Activated CD8-positive, alpha-beta memory T cell treated with anti-CD3 and anti-CD28 coated beads, Interleukin-2, amount 50 U/mL, for 24 hours (primary cell): ENCODE data around the gene C19orf18.

Experiments used
- DNase-seq: peaks from one replicate; pipeline ENCODE4 v3.0.0-alpha.2; 2020; ENCODE audit errors: extremely low read depth

C19orf18 gene

DNA sequence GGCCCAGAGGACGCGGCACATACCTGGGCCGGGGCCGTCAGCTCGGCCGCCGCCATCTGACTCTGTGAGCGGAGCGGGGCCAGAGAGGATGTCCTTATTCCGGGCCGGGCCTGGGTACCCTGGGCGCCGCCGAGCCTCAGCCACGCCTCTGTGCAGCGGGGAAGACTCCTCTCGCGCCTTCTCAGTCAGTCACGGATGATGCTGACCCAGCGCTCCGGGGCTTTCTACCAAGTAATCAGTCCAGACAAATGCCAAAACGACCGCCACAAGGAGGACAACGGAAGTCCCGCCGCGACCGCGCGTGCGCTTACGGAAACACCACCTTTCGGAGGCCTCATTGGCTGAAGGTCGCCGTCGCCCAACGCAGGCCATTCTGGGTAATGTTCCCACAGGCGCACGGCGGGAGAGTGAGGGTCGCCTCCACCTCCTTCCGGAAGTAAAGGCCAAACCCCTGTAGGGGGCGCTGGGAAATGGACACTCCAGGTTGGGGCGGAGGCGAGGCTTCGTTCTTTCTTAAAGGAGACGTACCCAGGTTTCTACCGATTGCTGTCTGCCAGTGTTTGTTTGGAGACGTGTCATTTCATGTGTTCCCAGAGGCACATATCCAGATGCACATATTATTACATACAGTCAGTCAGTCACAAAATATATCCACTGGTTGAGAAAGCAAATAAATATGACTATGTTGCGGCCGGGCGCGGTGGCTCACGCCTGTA is 26.8 kb downstream of the C19orf18 start, which contains the start of gene ZNF256:
ZNF256 (minus strand) TSS at position 288 of the 716 bp plus-strand sequence; CDS start at position 56, 232 bp downstream.
- DNase-seq = peak; percentile 81

DNA sequence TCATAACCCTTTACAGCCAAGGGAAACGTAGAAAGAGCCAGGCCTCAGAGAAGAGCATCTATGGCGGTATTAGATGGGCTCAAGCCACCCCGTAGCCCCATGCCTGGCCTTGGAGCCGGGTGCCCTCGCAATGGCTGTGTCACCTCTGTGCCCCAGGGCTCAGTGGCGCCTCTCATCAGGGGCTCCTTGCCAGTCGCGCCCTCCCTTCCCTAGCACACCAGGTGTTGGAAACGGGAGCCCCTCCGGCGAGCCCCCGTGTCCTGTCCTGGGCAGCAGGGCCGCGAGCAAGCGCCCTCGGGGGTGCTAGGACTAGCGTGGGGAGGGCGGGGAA is 27.3 kb downstream of the C19orf18 start:
- no peak for DNase-seq

DNA sequence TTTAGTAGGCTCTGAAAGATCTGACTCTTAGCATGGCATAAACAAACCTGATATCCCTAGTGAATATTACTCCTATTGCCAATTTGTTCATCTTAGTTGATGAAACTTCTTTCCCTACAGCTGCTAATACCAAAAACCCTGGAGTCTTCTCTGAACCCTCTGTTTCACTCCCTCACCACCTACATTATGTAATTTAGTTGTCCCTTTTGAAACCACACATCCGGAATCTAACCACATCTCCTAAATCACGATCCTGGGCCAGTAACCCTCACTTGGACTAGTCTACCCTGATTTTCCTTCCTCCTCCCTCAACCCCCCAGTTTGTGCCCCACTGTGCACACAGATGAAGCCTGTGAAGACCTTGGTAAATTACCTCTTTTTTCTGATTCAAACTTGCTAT is 28.0 kb downstream of the C19orf18 start:
- DNase-seq = no peak

DNA sequence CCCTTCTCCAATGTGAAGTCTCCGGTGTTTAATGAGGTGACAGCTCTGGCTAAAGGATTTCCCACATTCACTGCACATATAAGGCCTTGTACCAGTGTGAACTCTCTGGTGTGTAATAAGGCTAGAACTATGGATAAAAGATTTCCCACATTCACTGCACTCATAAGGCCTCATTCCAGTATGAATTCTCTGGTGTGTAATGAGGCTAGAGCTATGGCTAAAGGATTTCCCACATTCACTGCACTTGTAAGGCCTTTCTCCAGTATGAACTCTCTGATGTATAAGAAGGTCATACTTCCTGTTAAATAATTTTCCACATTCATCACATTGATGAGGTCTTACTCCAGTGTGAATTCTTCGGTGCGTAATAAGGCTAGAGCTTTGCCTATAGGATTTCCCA is 32.7 kb downstream of the C19orf18 start:
- DNase-seq = no peak

DNA sequence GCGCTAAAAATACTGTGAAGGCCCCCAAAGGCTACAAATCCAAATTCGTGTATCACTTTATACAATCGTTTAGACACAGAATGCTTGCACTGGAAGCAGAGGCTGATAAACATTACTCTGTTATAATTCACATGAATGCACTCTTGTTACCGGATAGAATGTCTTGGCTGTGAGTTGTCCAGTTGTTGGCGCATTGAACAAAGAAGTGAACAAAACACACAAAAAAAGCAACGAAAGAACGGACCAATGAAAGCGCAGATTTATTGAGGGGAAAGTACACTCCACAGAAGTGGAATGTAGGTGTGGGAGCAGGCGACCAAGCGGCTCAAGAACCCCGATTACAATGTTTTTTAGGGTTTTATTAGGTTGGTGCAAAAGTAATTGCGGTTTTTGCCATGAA is 38.6 kb downstream of the C19orf18 start:
- no peak for DNase-seq

DNA sequence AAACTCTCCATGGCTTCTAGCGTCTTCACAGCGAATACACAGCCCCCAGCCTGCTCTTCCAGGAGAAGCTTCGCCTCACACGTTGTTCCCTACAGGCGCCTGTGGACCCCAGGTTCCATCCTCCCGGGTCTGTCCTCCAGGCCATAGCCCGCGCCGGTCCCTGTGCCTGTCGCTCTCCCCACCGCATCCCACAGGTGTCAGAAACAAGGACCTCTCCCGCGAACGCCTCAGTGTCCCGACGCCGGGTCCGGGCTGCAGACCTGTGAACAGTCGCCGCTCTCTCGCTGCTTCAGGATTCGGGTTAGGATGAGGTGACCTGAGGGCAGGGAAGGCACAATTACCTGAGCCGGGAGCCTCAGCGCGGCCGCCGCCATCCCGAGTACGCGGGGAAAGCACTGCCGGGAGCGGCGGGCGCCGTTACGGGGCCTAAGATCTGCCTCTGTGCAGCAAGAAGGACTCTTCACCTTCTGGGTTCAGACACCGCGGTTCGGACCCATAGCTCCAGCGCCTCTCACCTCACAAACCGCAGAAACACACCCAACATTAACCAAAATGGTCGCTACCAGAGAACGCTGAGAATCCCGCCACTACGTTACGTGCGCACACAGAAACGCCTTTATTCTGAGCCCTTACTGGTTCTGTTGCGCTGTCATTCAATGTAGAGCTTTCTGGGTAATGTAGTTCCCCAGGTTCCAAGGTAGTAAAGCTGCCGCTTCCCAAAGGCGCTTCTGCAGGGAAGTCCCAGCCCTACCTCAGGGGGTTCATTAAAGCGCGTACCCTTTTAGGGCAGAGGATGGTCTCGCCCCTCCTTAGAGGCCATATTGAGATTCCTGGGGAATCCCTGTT is 39.3 kb downstream of the C19orf18 start, which contains the start of gene ZNF418:
ZNF418 (minus strand) TSS at position 583 of the 846 bp plus-strand sequence. CDS start 1,580 bp downstream, outside the sequence.
- DNase-seq = no peak

DNA sequence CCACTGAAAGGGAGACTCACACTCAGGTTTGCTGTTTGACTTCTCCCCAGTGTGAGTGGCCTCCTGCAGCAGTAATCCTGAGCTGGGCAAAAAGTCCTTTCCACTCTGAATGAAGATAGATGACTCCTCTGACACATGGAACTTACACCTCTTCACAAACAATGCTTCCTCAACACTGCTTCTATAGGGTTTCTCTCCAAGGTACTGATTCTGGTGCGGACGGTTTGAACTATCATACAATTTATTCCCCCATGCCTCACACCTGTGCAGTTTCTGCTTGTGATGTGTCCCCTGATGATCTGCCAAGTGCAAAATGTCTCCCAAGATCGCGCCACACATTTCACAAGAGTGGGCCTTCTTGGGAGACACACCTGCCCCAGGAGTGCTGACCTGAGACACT is 46.7 kb downstream of the C19orf18 start:
- no peak for DNase-seq

DNA sequence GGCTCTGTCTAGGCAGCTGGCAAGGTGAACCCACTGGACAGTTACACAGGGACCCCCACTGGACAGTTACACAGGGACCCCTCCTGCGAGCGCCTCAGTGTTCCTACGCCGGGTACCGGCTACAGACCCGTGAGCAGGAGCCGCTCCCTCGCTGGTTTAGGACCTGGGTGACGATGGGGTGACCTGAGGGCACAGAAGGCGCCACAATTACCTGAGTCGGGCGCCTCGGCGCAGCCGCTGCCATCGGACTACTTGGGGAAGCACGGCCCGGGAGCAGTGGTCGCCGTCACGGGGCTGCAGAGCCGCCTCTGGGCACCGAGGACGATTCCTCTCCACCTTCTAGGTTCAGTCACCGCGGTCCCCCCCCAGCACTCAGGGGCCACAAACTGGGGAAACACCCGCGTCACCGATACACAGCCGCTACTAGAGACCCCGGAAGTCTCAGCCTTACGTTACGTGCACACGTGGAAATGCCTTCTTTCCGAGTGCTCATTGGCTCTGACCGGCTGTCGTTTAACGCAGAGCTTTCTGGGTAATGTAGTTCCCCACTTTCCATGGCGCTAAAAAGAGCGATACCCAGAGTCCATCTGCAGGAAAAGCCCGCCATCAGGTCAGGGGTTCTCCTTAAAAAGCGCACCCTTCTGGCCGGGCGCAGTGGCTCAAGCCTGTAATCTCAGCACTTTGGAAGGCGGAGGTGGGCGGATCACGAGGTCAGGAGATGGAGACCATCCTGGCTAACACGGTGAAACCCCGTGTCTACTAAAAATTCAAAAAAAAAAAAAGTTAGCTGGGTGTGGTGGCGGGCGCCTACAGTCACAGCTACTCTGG is 58.0 kb downstream of the C19orf18 start, which contains the start of gene ZNF417:
ZNF417 (minus strand) TSS at position 425 of the 828 bp plus-strand sequence; CDS start at position 244, 181 bp downstream.
- DNase-seq = peak; percentile 75

DNA sequence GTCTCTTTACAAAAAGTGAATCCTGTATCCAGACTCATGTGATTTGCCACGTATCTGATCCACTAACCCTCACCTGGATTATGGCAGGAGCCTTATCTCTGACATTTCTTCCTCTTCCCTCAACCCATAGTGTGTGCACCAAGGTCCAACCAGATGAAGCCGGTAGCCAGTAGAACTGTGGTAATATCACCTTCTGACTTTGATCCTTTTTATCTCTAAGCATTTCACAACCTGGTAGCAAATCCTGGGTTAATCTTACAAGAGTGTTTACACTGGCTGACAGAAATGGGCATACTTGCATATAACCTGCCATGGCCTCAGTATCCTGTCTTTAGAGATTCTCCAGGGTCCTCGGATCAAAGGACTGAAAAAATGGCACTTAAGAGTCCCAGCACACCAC is 59.8 kb downstream of the C19orf18 start:
- DNase-seq = no peak
